CD4-positive, CD25-positive, alpha-beta regulatory T cell (primary cell): ENCODE measurements around the gene AURKB. TPM values are rescaled to one million over a fixed set of nuclear protein-coding genes. Genes with fewer than 3 reads are reported as not detected.
A peak's percentile ranks its signal among the peaks of the same experiment; 100 is the strongest.

ENCODE experiments used
- ATAC-seq, 2 donors: fragments of 150-1000 bp; cut with Tn5 transposase; one replicate each; pipeline ENCODE4 v1.10.0; 2021; ENCODE audit warnings: low read depth in 2 of 2, moderate number of reproducible peaks in 2 of 2, moderate library complexity in 1 of 2
- DNase-seq, 3 donors: peaks; one replicate each; pipeline versions ENCODE4 v3.0.0 to v3.0.0-alpha.2; 2012 to 2022; ENCODE audit warnings: mixed read lengths in 1 of 3
- H3K27ac ChIP-seq: one replicate; pipeline ENCODE4 v1.7.0; 2013; ENCODE audit warnings: mild to moderate bottlenecking, low read length; ENCODE audit not compliant: insufficient read depth, poor library complexity, severe bottlenecking
- H3K27me3 ChIP-seq: one replicate; pipeline ENCODE4 v1.7.0; 2013; ENCODE audit warnings: low read length; ENCODE audit not compliant: control insufficient read depth, insufficient read depth
- H3K36me3 ChIP-seq: one replicate; pipeline ENCODE4 v1.7.0; 2013; ENCODE audit warnings: mild to moderate bottlenecking, low read length, moderate library complexity; ENCODE audit not compliant: control insufficient read depth, insufficient read depth
- H3K4me1 ChIP-seq: 2 replicates; pipeline ENCODE4 v1.7.0; 2013; ENCODE audit warnings: mild to moderate bottlenecking, low read length; ENCODE audit not compliant: insufficient read depth, control insufficient read depth, poor library complexity, severe bottlenecking
- H3K4me3 ChIP-seq: one replicate; pipeline ENCODE4 v1.7.0; 2013; ENCODE audit warnings: low read depth, mild to moderate bottlenecking, low read length, moderate library complexity
- H3K9me3 ChIP-seq, 2 experiments: 1 replicate in 1 of 2; 2 replicates in 1 of 2; pipeline ENCODE4 v1.7.0; 2013; ENCODE audit warnings: low read length in 2 of 2, mild to moderate bottlenecking in 1 of 2, moderate library complexity in 1 of 2; ENCODE audit not compliant: control insufficient read depth in 2 of 2
- H3K27ac Mint-ChIP-seq, 3 donors: one replicate each; pipeline ENCODE4 v1.8.0; 2020 to 2022; ENCODE audit warnings: mild to moderate bottlenecking in 3 of 3, mixed read lengths in 3 of 3, moderate library complexity in 2 of 3
- H3K27me3 Mint-ChIP-seq: one replicate; pipeline ENCODE4 v1.8.0; 2022; ENCODE audit warnings: mild to moderate bottlenecking, mixed read lengths
- H3K36me3 Mint-ChIP-seq: one replicate; pipeline ENCODE4 v1.8.0; 2020; ENCODE audit warnings: mixed read lengths
- H3K4me1 Mint-ChIP-seq, 4 donors: one replicate each; pipeline ENCODE4 v1.8.0; 2020 to 2022; ENCODE audit warnings: mixed read lengths in 4 of 4, mild to moderate bottlenecking in 1 of 4
- H3K4me3 Mint-ChIP-seq, 4 donors: one replicate each; pipeline ENCODE4 v1.8.0; 2020 to 2022; ENCODE audit warnings: mild to moderate bottlenecking in 4 of 4, mixed read lengths in 4 of 4, moderate library complexity in 3 of 4
- H3K9me3 Mint-ChIP-seq, 7 donors: one replicate each; pipeline ENCODE4 v1.8.0; 2020 to 2022; ENCODE audit warnings: mixed read lengths in 7 of 7, mild to moderate bottlenecking in 3 of 7, moderate library complexity in 2 of 7
- polyA plus RNA-seq, 4 donors: library from polyadenylated mRNA; unstranded; fragments of 300-500 nt; fragmentation: Illumina TruSeq; gene quantifications; one replicate each; pipeline ENCODE4 v1.2.3, GENCODE V29; 2021
- total RNA-seq: library from RNA; stranded (reverse); gene quantifications from one replicate; pipeline ENCODE4 v1.2.3, GENCODE V29; 2022

The AURKB gene
- total and polyA plus RNA-seq, 5 donors from 2014 or later = 1.5 to 5.3 (median 3.5) TPM

- Mint-ChIP-seq H3K4me1 (peaks cover 3 to 23% (median 14%) of the 10 kb centered on the region in 4 donors), H3K27me3 (peaks cover 16% of the 10 kb centered on the region), H3K27ac (no peak overlapping the region), H3K9me3 (no peaks in the 10 kb centered on the region), H3K4me3 (no peak overlapping the region), H3K36me3 (no peaks in the 10 kb centered on the region)
- Histone ChIP-seq H3K4me3 (peak overlapping the region; percentile 91), H3K36me3 (no peaks in the 10 kb centered on the region), H3K27me3 (no peaks in the 10 kb centered on the region), H3K4me1 (peaks cover 29% of the 10 kb centered on the region), H3K27ac (peak overlapping the region; percentile 89), H3K9me3 (no peaks in the 10 kb centered on the region)
- DNase-seq = peak; percentile 75 to 88 (median 80)
- ATAC-seq = peak; percentile 3 to 7
These were observed 24.6 kb downstream of the AURKB start for GRCh38 chr17:8185582-8186445.

GRCh38 chr17:8176998-8177731 lies 33.2 kb downstream of the AURKB start:
- H3K36me3 Mint-ChIP-seq = no peaks in the 10 kb centered on the region
- no peaks in the 10 kb centered on the region for H3K9me3 ChIP-seq
- H3K27ac Mint-ChIP-seq = peak overlapping the region; percentile 26 to 99 (median 96)
- peaks cover 0 to 3% (median 0%) of the 10 kb centered on the region in 7 donors for H3K9me3 Mint-ChIP-seq
- no peaks in the 10 kb centered on the region for H3K36me3 ChIP-seq
- H3K4me3 Mint-ChIP-seq = peak overlapping the region; percentile 89 to 95 (median 93)
- peaks cover 33% of the 10 kb centered on the region for H3K4me1 ChIP-seq
- H3K27me3 ChIP-seq = no peaks in the 10 kb centered on the region
- ATAC-seq (no peak), DNase-seq (no peak)
- peaks cover 14 to 56% (median 31%) of the 10 kb centered on the region in 4 donors for H3K4me1 Mint-ChIP-seq
- peak overlapping the region; percentile 81 for H3K27ac ChIP-seq
- H3K4me3 ChIP-seq = peak overlapping the region; percentile 64
- H3K27me3 Mint-ChIP-seq = peaks cover 5% of the 10 kb centered on the region

DNA sequence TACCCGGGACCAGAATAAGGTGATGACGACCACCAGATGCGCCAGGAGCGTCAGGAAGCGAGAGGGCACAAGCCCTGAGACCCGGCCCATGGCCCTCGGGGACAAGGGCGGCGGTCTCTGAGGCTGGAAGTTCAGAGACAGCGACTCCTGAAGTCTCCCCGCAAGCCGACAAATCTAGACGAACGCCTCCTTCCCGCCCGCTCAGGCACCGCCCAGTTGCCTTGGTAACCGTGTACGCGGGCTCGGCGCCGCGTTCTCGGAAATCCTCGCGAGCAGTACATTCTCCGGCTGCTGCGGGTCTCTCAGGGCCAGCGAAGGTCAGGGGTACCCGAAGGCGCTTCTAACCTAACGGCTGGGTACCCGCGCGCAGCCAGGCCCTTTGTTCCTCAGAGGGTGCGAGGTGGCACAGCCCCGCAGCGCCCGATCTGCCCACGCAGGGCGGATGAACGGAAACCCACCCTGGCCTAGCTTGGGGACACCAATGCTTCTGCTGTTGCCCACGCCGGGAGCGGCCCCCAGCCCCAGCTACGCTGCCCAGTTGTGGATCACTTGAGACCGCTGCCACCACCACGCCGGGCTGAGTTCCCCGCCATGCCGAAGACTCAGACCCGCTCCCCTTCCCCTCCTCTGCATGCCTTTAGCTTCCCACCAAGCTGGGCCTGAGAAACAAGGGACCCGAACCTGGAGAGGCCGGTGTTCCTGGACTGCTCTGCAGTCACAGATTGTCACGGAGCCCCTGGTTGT lies 34.0 kb downstream of the AURKB start, which contains the start of gene TMEM107:
Gene TMEM107 (minus strand): TSS at position 184 of the 744 bp plus-strand sequence. CDS start 94 bp downstream, at position 90.
- H3K27ac ChIP-seq = peak within 1 kb of the TSS; percentile 81
- H3K27me3 ChIP-seq = no peaks in the 10 kb centered on the region
- Mint-ChIP-seq H3K4me3 (peak within 1 kb of the TSS; percentile 89 to 95 (median 93)), H3K36me3 (no peaks in the 10 kb centered on the region), H3K27ac (peak within 1 kb of the TSS; percentile 88 to 99 (median 96)), H3K27me3 (no peaks in the 10 kb centered on the region), H3K4me1 (peaks cover 14 to 57% (median 28%) of the 10 kb centered on the region in 4 donors), H3K9me3 (peaks cover 0 to 3% (median 0%) of the 10 kb centered on the region in 7 donors)
- H3K4me3 ChIP-seq = peak within 1 kb of the TSS; percentile 64
- peaks cover 33% of the 10 kb centered on the region for H3K4me1 ChIP-seq
- H3K9me3 ChIP-seq = no peaks in the 10 kb centered on the region
- DNase-seq = peak; percentile 84 to 91 (median 86)
- no peaks in the 10 kb centered on the region for H3K36me3 ChIP-seq
- ATAC-seq = peak; percentile 55 to 57

GRCh38 chr17:8175795-8176196 lies 34.6 kb downstream of the AURKB start:
- Histone ChIP-seq H3K27ac (peak overlapping the region; percentile 81), H3K4me3 (peak overlapping the region; percentile 64), H3K36me3 (no peaks in the 10 kb centered on the region), H3K4me1 (peaks cover 33% of the 10 kb centered on the region), H3K27me3 (no peaks in the 10 kb centered on the region), H3K9me3 (no peaks in the 10 kb centered on the region)
- H3K4me3 Mint-ChIP-seq = peak overlapping the region; percentile 89 to 95 (median 93)
- H3K36me3 Mint-ChIP-seq = no peaks in the 10 kb centered on the region
- peak overlapping the region; percentile 88 to 99 (median 96) for H3K27ac Mint-ChIP-seq
- DNase-seq (no peak), ATAC-seq (no peak)
- H3K27me3 Mint-ChIP-seq = no peaks in the 10 kb centered on the region
- H3K9me3 Mint-ChIP-seq = peaks cover 0 to 3% (median 0%) of the 10 kb centered on the region in 7 donors
- H3K4me1 Mint-ChIP-seq = peaks cover 14 to 56% (median 28%) of the 10 kb centered on the region in 4 donors

GRCh38 chr17:8173871-8174322 lies 36.5 kb downstream of the AURKB start:
- no peaks in the 10 kb centered on the region for H3K36me3 Mint-ChIP-seq
- H3K27me3 Mint-ChIP-seq = no peaks in the 10 kb centered on the region
- DNase-seq (no peak), ATAC-seq (no peak)
- peaks cover 14 to 56% (median 28%) of the 10 kb centered on the region in 4 donors for H3K4me1 Mint-ChIP-seq
- peak overlapping the region; percentile 99 to 100 (median 100) for H3K27ac Mint-ChIP-seq
- H3K4me3 ChIP-seq = peak overlapping the region; percentile 97
- H3K36me3 ChIP-seq = no peaks in the 10 kb centered on the region
- peaks cover 0 to 3% (median 0%) of the 10 kb centered on the region in 7 donors for H3K9me3 Mint-ChIP-seq
- H3K27me3 ChIP-seq = no peaks in the 10 kb centered on the region
- peak overlapping the region; percentile 84 to 94 (median 86) for H3K4me3 Mint-ChIP-seq
- H3K27ac ChIP-seq = peak overlapping the region; percentile 97
- no peaks in the 10 kb centered on the region for H3K9me3 ChIP-seq
- peaks cover 33% of the 10 kb centered on the region for H3K4me1 ChIP-seq

DNA sequence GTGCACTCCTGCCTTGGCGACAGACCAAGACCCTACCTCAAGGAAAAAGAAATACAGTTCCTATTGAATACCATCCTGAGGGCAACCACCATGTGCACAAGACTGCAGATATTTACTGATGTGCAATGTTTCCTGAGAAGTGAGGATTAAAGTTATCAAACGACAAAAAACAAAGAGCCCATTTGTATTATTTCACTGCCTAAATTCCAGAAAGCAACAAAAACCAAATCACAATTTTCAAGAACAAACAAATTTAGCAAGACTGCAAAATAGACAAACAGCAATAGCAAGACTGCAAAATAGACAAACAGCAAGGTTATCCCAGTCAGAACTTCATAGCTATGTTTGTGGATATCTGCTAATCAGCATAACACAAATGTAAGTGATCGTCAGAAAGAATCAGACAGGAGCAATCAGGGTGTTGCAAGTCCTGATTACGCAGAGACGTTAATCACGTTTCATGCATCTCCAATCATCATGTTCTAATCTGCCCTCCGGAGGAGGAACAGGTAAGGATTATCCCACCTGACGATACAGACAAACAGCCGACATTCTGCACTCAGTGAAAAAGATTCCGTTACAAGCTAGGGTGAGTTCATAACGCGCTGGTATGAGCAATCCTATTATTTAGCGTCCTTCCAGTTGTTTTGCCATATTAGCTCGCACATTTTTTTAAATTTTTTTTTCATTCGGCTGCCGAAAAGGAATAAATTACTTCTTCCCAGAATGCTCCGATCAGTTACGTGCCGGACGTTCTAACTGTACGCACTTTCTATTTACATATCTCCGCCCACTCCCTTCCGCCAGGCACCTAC lies 37.1 kb downstream of the AURKB start:
- Histone ChIP-seq H3K27me3 (no peaks in the 10 kb centered on the region), H3K4me1 (peaks cover 33% of the 10 kb centered on the region), H3K4me3 (peak overlapping the region; percentile 97), H3K27ac (peak overlapping the region; percentile 97), H3K36me3 (no peaks in the 10 kb centered on the region), H3K9me3 (no peaks in the 10 kb centered on the region)
- H3K9me3 Mint-ChIP-seq = peaks cover 0 to 3% (median 0%) of the 10 kb centered on the region in 7 donors
- no peaks in the 10 kb centered on the region for H3K36me3 Mint-ChIP-seq
- H3K4me1 Mint-ChIP-seq = peaks cover 14 to 60% (median 28%) of the 10 kb centered on the region in 4 donors
- peak overlapping the region; percentile 84 to 94 (median 86) for H3K4me3 Mint-ChIP-seq
- H3K27ac Mint-ChIP-seq = peak overlapping the region; percentile 99 to 100 (median 100)
- no peaks in the 10 kb centered on the region for H3K27me3 Mint-ChIP-seq
- peak; percentile 87 to 89 for ATAC-seq
- DNase-seq = peak; percentile 74 to 95 (median 93)
